Measurements from ENCODE around the gene KIAA1614.

GRCh38 chr1:180902541-180902940, 10.2 kb upstream of the KIAA1614 start:
- no peak for TF ChIP-seq CREB5 (CRISPR knock-in tag; IDR thresholded peaks at IDR 0.05; ENCODE audit: low read depth)
- no peak for TF ChIP-seq ISL1 (CRISPR knock-in tag; IDR thresholded peaks at IDR 0.05)
- no peak for TF ChIP-seq RARB (CRISPR knock-in tag; IDR thresholded peaks at IDR 0.05)
- no peak for TF ChIP-seq PATZ1 (CRISPR knock-in tag; IDR thresholded peaks at IDR 0.05; ENCODE audit: borderline replicate concordance)
- TF ChIP-seq SNAI2 (CRISPR knock-in tag; IDR thresholded peaks at IDR 0.05), result no peak
- TF ChIP-seq ZC3H10 (CRISPR knock-in tag; IDR thresholded peaks at IDR 0.05), result no peak
- TF ChIP-seq TSHZ2 (CRISPR knock-in tag; IDR thresholded peaks at IDR 0.05), result no peak
- no peak for TF ChIP-seq ZNF8 (CRISPR knock-in tag; IDR thresholded peaks at IDR 0.05)
- TF ChIP-seq ZFP30 (CRISPR knock-in tag; IDR thresholded peaks at IDR 0.05), result no peak

Data from SK-N-SH treated with all-trans-retinoic acid at 6 μM for 48 hours (cell line).